Activated CD4-positive, alpha-beta memory T cell treated with anti-CD3 and anti-CD28 coated beads for 36 hours (primary cell): ENCODE measurements around the gene PDGFD. TPM values are rescaled to one million over a fixed set of nuclear protein-coding genes. Genes with fewer than 3 reads are reported as not detected.
"Not testable (repeated sequence)": the region's sequence is repeated elsewhere in the genome, so short reads cannot be mapped to it uniquely, and the experiment has no call there.

ENCODE experiments used
- CTCF ChIA-PET: fragments of 350-600 bp; sonication (Branson Sonifier 250); formaldehyde crosslinking; loops from one replicate; lab custom pipeline; 2021; ENCODE audit warnings: antibody characterized with exemption, inconsistent platforms; lab: Charles Lee
- POLR2A ChIA-PET: fragments of 350-600 bp; sonication (Branson Sonifier 250); formaldehyde crosslinking; loops from one replicate; lab custom pipeline; 2021; ENCODE audit warnings: antibody characterized with exemption; lab: Charles Lee
- DNase-seq: peaks from one replicate; pipeline ENCODE4 v3.0.0-alpha.2; 2020
- H3K27ac Mint-ChIP-seq: one replicate; pipeline ENCODE4 v1.8.0; 2021; ENCODE audit warnings: mixed read lengths
- H3K27me3 Mint-ChIP-seq: one replicate; pipeline ENCODE4 v1.8.0; 2021; ENCODE audit warnings: mixed read lengths
- H3K36me3 Mint-ChIP-seq: one replicate; pipeline ENCODE4 v1.8.0; 2021; ENCODE audit warnings: mixed read lengths
- H3K4me1 Mint-ChIP-seq: one replicate; pipeline ENCODE4 v1.8.0; 2021; ENCODE audit warnings: low read depth, mixed read lengths
- H3K4me3 Mint-ChIP-seq: one replicate; pipeline ENCODE4 v1.8.0; 2021; ENCODE audit warnings: mild to moderate bottlenecking, mixed read lengths
- H3K9me3 Mint-ChIP-seq: one replicate; pipeline ENCODE4 v1.8.0; 2021; ENCODE audit warnings: mixed read lengths
- intact Hi-C: fragments of 100-400 bp; cut with micrococcal nuclease; formaldehyde crosslinking; loops from one replicate; pipeline ENCODE4 v1.15.1; 2023
- total RNA-seq, 2 experiments: library from RNA; stranded (reverse); gene quantifications; one replicate each; pipeline ENCODE4 v1.2.3, GENCODE V29; 2021

PDGFD gene
- total RNA-seq, 2 experiments from 2014 or later, result not detected

- intact Hi-C loops, result no loop called here
- Mint-ChIP-seq H3K27ac (no peak overlapping the region), H3K27me3 (peaks cover 1% of the 10 kb centered on the region), H3K9me3 (no peaks in the 10 kb centered on the region), H3K4me1 (no peaks in the 10 kb centered on the region), H3K4me3 (no peak overlapping the region), H3K36me3 (no peaks in the 10 kb centered on the region)
- POLR2A ChIA-PET, result no interaction called here
- CTCF ChIA-PET, result no interaction called here
- DNase-seq, result no peak
Measured at GRCh38 chr11:104060820-104061219, 103.1 kb downstream of the PDGFD start.

- H3K27ac Mint-ChIP-seq, result no peak overlapping the region
- H3K4me1 Mint-ChIP-seq, result no peaks in the 10 kb centered on the region
Measured at GRCh38 chr11:104060004-104060794, 103.7 kb downstream of the PDGFD start.

GRCh38 chr11:104058680-104059079, 105.3 kb downstream of the PDGFD start:
- Mint-ChIP-seq H3K4me1 (no peaks in the 10 kb centered on the region), H3K4me3 (no peak overlapping the region), H3K27me3 (peaks cover 1% of the 10 kb centered on the region), H3K9me3 (no peaks in the 10 kb centered on the region), H3K27ac (no peak overlapping the region), H3K36me3 (no peaks in the 10 kb centered on the region)
- ChIA-PET POLR2A (no interaction called here), CTCF (no interaction called here)
- no peak for DNase-seq
- intact Hi-C loops, result no loop called here

More at GRCh38 chr11:104060004-104060794, 103.7 kb downstream of the PDGFD start:
- ChIA-PET CTCF (no interaction called here), POLR2A (no interaction called here)
- intact Hi-C loops, result no loop called here
- no peaks in the 10 kb centered on the region for H3K36me3 Mint-ChIP-seq
- H3K4me3 Mint-ChIP-seq, result no peak overlapping the region
- DNase-seq, result no peak
- H3K27me3 Mint-ChIP-seq, result peaks cover 1% of the 10 kb centered on the region
- no peaks in the 10 kb centered on the region for H3K9me3 Mint-ChIP-seq

GRCh38 chr11:104057908-104058307, 106.0 kb downstream of the PDGFD start:
- Mint-ChIP-seq H3K36me3 (no peaks in the 10 kb centered on the region), H3K4me3 (no peak overlapping the region), H3K4me1 (no peaks in the 10 kb centered on the region), H3K9me3 (no peaks in the 10 kb centered on the region), H3K27me3 (peaks cover 1% of the 10 kb centered on the region), H3K27ac (no peak overlapping the region)
- intact Hi-C loops, result no loop called here
- CTCF ChIA-PET, result no interaction called here
- POLR2A ChIA-PET, result no interaction called here
- no peak for DNase-seq

GRCh38 chr11:104055596-104055995, 108.4 kb downstream of the PDGFD start:
- ChIA-PET CTCF (no interaction called here), POLR2A (no interaction called here)
- intact Hi-C loops, result no loop called here
- H3K36me3 Mint-ChIP-seq, result no peaks in the 10 kb centered on the region
- no peak overlapping the region for H3K27ac Mint-ChIP-seq
- H3K4me3 Mint-ChIP-seq, result no peak overlapping the region
- no peaks in the 10 kb centered on the region for H3K4me1 Mint-ChIP-seq
- H3K9me3 Mint-ChIP-seq, result no peaks in the 10 kb centered on the region
- H3K27me3 Mint-ChIP-seq, result peaks cover 1% of the 10 kb centered on the region
- no peak for DNase-seq

GRCh38 chr11:104054911-104055529, 108.9 kb downstream of the PDGFD start:
- no peak for DNase-seq
- Mint-ChIP-seq H3K4me1 (no peaks in the 10 kb centered on the region), H3K4me3 (no peak overlapping the region), H3K27me3 (peaks cover 1% of the 10 kb centered on the region), H3K36me3 (no peaks in the 10 kb centered on the region), H3K27ac (no peak overlapping the region), H3K9me3 (no peaks in the 10 kb centered on the region)
- ChIA-PET CTCF (no interaction called here), POLR2A (no interaction called here)
- intact Hi-C loops, result no loop called here

- CTCF ChIA-PET, result no interaction called here
- H3K27ac Mint-ChIP-seq, result no peak overlapping the region
- H3K36me3 Mint-ChIP-seq, result no peaks in the 10 kb centered on the region
- H3K9me3 Mint-ChIP-seq, result no peaks in the 10 kb centered on the region
- intact Hi-C loops, result no loop called here
- POLR2A ChIA-PET, result no interaction called here
- H3K4me1 Mint-ChIP-seq, result no peaks in the 10 kb centered on the region
- DNase-seq, result no peak
- H3K4me3 Mint-ChIP-seq, result no peak overlapping the region
- H3K27me3 Mint-ChIP-seq, result peaks cover 1% of the 10 kb centered on the region
Measured at GRCh38 chr11:104053743-104054478, 110.0 kb downstream of the PDGFD start.

GRCh38 chr11:104051778-104052177, 112.2 kb downstream of the PDGFD start:
- H3K9me3 Mint-ChIP-seq, result no peaks in the 10 kb centered on the region
- H3K27me3 Mint-ChIP-seq, result peaks cover 1% of the 10 kb centered on the region

GRCh38 chr11:104049116-104049515, 114.8 kb downstream of the PDGFD start:
- ChIA-PET CTCF (no interaction called here), POLR2A (no interaction called here)
- H3K4me3 Mint-ChIP-seq, result no peak overlapping the region
- intact Hi-C loops, result no loop called here
- H3K4me1 Mint-ChIP-seq, result no peaks in the 10 kb centered on the region
- no peak for DNase-seq
- no peaks in the 10 kb centered on the region for H3K36me3 Mint-ChIP-seq
- H3K9me3 Mint-ChIP-seq, result no peaks in the 10 kb centered on the region
- H3K27ac Mint-ChIP-seq, result no peak overlapping the region
- H3K27me3 Mint-ChIP-seq, result no peaks in the 10 kb centered on the region

More at GRCh38 chr11:104051778-104052177, 112.2 kb downstream of the PDGFD start:
- CTCF ChIA-PET, result no interaction called here
- no peaks in the 10 kb centered on the region for H3K36me3 Mint-ChIP-seq
- H3K4me3 Mint-ChIP-seq, result no peak overlapping the region
- no peaks in the 10 kb centered on the region for H3K4me1 Mint-ChIP-seq
- intact Hi-C loops, result no loop called here
- POLR2A ChIA-PET, result no interaction called here
- H3K27ac Mint-ChIP-seq, result no peak overlapping the region
- no peak for DNase-seq

GRCh38 chr11:104046858-104047257, 117.1 kb downstream of the PDGFD start:
- H3K4me3 Mint-ChIP-seq, POLR2A ChIA-PET, H3K9me3 Mint-ChIP-seq, CTCF ChIA-PET, intact Hi-C loops, H3K27ac Mint-ChIP-seq, DNase-seq, H3K27me3 Mint-ChIP-seq, H3K36me3 Mint-ChIP-seq, H3K4me1 Mint-ChIP-seq: not testable (repeated sequence)

GRCh38 chr11:104046331-104046730, 117.6 kb downstream of the PDGFD start:
- no peaks in the 10 kb centered on the region for H3K36me3 Mint-ChIP-seq
- intact Hi-C loops, result no loop called here
- H3K27me3 Mint-ChIP-seq, result no peaks in the 10 kb centered on the region
- ChIA-PET POLR2A (no interaction called here), CTCF (no interaction called here)
- no peaks in the 10 kb centered on the region for H3K9me3 Mint-ChIP-seq
- H3K4me1 Mint-ChIP-seq, result no peaks in the 10 kb centered on the region
- no peak overlapping the region for H3K27ac Mint-ChIP-seq
- no peak overlapping the region for H3K4me3 Mint-ChIP-seq
- no peak for DNase-seq

GRCh38 chr11:104043678-104044239, 120.2 kb downstream of the PDGFD start:
- ChIA-PET POLR2A (no interaction called here), CTCF (interaction anchor here (0.8 kb wide), 1 partner anchor 62 kb away, joined by 3 read pairs; no protein-coding TSS in a partner anchor)
- DNase-seq, result no peak
- no peak overlapping the region for H3K27ac Mint-ChIP-seq
- no peaks in the 10 kb centered on the region for H3K9me3 Mint-ChIP-seq
- no peaks in the 10 kb centered on the region for H3K4me1 Mint-ChIP-seq
- no peaks in the 10 kb centered on the region for H3K27me3 Mint-ChIP-seq
- intact Hi-C loops, result no loop called here
- no peaks in the 10 kb centered on the region for H3K36me3 Mint-ChIP-seq
- H3K4me3 Mint-ChIP-seq, result no peak overlapping the region
